CD4-positive, alpha-beta T cell treated with Interleukin-2 at 100 ng/mL for 4 hours (primary cell): ENCODE measurements around the gene MLIP.
"Not testable (repeated sequence)": the region's sequence is repeated elsewhere in the genome, so short reads cannot be mapped to it uniquely, and the experiment has no call there.

ENCODE experiments used
- DNase-seq: peaks from one replicate; pipeline ENCODE4 v3.0.0-alpha.2; 2020; ENCODE audit warnings: low spot score

The MLIP gene, protein sequence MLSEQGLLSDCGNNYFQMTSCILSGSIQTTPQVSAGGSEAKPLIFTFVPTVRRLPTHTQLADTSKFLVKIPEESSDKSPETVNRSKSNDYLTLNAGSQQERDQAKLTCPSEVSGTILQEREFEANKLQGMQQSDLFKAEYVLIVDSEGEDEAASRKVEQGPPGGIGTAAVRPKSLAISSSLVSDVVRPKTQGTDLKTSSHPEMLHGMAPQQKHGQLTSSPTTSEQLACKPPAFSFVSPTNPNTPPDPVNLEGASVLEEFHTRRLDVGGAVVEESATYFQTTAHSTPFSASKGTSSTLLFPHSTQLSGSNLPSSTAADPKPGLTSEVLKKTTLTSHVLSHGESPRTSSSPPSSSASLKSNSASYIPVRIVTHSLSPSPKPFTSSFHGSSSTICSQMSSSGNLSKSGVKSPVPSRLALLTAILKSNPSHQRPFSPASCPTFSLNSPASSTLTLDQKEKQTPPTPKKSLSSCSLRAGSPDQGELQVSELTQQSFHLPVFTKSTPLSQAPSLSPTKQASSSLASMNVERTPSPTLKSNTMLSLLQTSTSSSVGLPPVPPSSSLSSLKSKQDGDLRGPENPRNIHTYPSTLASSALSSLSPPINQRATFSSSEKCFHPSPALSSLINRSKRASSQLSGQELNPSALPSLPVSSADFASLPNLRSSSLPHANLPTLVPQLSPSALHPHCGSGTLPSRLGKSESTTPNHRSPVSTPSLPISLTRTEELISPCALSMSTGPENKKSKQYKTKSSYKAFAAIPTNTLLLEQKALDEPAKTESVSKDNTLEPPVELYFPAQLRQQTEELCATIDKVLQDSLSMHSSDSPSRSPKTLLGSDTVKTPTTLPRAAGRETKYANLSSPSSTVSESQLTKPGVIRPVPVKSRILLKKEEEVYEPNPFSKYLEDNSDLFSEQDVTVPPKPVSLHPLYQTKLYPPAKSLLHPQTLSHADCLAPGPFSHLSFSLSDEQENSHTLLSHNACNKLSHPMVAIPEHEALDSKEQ

DNA sequence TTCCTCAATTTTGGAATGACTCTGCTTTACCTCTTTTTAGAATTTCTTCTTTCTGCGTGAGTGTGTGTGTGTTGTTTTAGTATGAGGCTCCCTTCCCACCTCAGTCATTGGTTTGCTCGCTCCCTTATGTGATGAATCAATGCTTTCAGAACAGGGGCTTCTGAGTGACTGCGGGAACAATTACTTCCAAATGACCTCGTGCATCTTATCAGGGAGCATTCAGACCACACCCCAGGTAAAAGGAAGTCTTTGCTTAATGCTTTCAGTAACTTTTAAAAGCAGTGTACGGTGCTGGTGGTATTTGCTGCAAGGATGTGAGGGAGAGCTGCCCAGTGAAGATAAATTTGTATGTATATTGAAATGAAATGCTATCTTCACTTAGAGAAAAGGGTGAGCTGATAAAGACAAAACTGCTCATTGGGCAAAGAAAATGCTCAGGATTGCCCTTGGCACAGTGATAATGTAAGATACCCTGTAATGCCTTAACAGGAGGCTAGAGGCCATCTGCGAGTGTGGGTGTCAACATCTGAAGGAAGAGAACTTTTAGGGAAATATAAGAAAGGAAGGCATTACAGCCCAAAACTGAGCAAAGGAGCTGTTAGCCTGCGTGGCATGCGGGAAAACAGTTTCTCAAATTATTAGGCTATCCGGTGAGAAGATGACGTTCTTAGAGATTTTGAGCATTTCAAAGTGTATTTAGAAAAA, at the start of gene MLIP:
Gene MLIP, plus strand, starts transcription at position 103 of the 705 bp plus-strand sequence. Its CDS starts 37 bp downstream, at position 140.
- DNase-seq: no peak

DNA sequence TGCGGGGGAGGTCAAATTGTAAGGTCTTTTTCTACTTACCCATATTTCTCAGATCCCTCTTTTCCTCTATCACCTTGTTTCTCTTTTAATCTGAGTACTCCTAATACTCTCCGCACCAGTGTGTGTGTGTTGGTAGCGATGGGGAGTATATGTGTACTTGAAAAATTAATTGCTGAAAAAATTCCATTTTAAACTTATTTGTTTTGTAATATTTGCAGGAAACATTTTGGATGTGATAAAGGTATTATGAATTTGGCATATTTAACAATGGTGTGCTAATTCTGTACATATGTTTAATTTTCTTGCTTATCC, 48.1 kb upstream of the MLIP start:
- DNase-seq: no peak

- DNase-seq: no peak
Observed at GRCh38 chr6:54068694-54069093, 42.5 kb upstream of the MLIP start.

GRCh38 chr6:54070025-54070424, 41.2 kb upstream of the MLIP start:
- DNase-seq: no peak

- DNase-seq: no peak
Observed at GRCh38 chr6:54071821-54072340, 39.4 kb upstream of the MLIP start.

DNA sequence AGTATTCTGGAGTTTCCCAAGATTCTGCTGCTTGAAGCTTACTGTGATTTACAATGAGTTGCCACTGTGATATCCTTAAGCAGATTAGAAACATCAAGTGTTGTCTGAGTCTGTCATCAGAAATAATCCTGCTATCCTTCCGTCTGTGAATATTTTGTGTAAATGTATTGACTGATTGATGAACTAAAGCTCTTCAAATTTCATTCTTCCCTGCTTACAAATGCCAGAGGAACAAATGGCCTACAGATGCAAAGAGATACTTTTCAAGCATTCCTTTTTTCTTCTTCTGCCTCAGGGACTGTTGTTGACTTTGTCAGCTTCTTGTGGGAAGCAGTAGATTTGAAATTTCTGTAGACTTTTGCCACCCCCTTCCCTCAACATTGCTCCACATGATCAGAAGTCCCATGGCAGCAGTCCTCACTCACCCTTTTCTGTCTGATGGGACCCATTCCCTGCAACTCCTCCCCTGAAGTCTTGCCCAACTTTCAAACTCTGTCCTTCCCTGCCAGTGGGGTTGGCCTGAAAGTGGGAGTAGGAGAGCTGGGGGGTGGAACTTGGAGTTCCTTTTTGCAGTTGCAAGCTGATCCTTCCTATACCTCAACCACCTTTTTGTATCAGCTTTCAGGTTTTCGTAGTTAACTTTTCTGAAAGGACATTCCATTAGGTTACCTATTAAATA, 38.5 kb upstream of the MLIP start:
- no peak for DNase-seq

DNA sequence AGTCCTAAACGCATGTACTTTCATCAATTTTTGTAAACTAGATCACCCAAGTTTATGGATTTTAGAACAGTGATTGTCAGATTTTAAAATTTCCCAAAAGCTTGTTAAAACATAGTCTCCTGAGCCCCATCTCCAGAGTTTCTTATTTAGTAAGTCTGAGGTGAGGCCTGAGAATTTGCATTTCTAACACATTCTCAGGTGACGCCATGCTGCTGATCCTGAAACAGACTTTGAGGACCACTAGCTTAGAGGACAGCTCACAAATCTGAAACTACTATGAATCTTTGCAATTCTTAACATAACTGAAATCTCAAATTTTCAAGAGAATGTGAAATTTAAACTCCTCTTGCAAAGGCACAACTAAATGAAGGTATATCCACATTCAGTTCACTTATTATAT, 37.8 kb upstream of the MLIP start:
- DNase-seq: no peak

GRCh38 chr6:54074109-54074508, 37.1 kb upstream of the MLIP start:
- no peak for DNase-seq

- no peak for DNase-seq
Observed at GRCh38 chr6:54074578-54075195, 36.6 kb upstream of the MLIP start.

- no peak for DNase-seq
Observed at GRCh38 chr6:54076159-54076789, 35.0 kb upstream of the MLIP start.

GRCh38 chr6:54081499-54081898, 29.7 kb upstream of the MLIP start:
- not testable (repeated sequence) for DNase-seq

- DNase-seq: no peak
Observed at GRCh38 chr6:54083287-54083686, 28.0 kb upstream of the MLIP start.

DNA sequence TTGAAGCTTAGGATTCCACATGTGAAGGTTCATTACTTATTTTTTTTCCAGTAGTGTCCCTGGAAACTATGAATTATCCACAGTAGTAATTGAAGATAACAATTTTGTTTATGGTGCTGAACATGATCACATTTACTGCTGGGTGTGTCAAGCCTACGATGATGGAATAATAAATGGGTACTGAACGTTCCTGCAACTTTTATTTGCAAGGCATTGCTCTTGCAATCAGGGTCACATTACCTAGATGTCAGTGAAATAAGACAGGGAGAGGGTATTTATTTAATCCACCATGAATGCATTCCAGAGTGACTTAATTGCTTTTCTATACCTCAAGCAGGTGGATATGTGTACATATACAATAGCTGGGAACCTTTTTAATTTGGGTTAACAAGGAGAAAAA, 27.0 kb upstream of the MLIP start:
- DNase-seq: no peak

- no peak for DNase-seq
Observed at GRCh38 chr6:54085047-54085446, 26.2 kb upstream of the MLIP start.

DNA sequence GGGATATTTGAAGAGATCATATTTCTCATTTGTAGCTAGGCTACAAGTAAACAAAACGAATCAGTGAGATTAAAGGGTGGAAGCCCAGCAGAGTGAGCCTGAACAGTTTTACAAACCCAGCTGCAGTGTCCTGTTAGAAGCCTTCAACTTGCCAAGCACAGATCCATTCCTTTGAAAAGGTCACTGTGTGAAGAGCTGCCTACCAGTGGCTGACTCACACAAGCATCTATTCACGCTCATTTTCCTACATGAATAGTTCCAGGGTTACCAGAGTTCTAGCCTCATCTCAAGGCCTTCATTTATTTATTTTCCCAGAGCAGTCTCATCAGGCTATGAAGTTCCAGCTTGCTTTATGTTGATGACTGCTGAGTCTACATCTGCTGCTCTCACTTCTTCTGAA, 25.7 kb upstream of the MLIP start:
- DNase-seq: no peak

DNA sequence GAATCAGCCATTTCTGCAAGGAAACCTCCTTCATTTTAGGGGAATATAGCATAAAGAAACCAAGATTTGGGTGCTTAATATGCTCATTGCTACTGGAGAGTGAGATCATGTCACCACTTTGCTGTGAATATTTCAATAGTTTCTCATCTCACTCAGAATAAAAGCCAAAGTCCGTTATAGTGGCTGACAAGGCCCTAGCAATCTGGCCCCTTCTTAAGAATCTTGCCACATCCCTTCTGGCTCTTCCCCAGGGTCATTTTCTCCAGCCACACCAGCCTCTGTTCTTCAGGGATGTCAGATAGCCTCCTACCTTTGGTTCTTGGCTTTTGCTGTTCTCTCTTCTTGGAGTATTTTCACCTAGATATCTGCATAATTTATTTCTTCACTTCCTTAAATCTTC, 24.8 kb upstream of the MLIP start:
- DNase-seq: no peak

- DNase-seq: no peak
Observed at GRCh38 chr6:54087721-54088120, 23.5 kb upstream of the MLIP start.

GRCh38 chr6:54093326-54093948, 17.8 kb upstream of the MLIP start:
- DNase-seq: no peak

DNA sequence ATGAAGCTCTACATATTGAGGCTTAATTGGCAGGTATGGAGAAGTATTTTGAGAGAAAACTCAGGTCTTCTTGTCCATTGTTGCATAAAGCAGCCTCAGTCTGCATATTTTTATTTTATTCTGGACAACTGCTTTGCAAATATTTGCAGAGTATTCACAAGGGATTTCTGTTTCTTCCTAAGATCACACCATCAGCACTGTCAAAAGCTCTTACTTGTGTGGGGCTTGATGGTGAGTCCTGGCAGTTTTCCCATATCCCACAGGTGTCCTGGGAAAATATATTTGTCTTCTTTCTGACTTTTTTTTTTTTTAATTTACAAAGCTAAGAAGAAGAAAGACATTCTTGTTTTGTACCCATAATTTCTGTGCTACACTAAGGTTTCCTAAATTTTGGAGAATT, 16.9 kb upstream of the MLIP start:
- DNase-seq: no peak

DNA sequence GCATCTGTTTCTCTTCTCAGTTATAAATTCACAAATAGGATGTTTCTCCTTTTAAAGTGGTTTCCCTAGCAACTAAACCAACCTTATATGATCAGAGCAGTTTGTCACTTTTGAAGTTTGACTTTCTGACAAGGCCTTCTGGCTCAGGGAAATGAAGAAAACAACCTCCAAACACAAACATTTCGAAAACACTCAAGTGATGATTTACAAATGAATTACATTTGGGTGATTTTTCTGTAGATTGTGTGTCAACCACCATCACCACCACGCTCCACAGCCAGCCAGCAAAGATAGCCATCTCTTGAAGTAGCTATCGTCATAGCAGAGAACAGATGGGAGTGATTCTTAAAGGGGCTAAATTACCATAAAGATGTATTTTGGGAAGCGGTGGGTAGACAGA, 16.5 kb upstream of the MLIP start:
- no peak for DNase-seq
